Right renal pelvis (tissue), 4 donors: ENCODE results near the gene MUC20. TPM values are rescaled to one million over a fixed set of nuclear protein-coding genes. Genes with fewer than 3 reads are reported as not detected.
"Not testable (repeated sequence)": the region's sequence is repeated elsewhere in the genome, so short reads cannot be mapped to it uniquely, and the experiment has no call there.

ENCODE experiments used
- DNase-seq, 4 donors: peaks; one replicate each; pipeline ENCODE4 v3.0.0-alpha.2; 2013; ENCODE audit warnings: low read depth in 4 of 4, low spot score in 3 of 4, missing footprints in 1 of 4
- polyA plus RNA-seq, 4 donors: library from polyadenylated mRNA; unstranded; fragments of 120-200 nt; gene quantifications; one replicate each; pipeline ENCODE4 v1.2.1, GENCODE V29; 2013; ENCODE audit not compliant: insufficient read length in 4 of 4

MUC20 gene
- polyA plus RNA-seq, 4 donors = 18.3 to 31.5 (median 26.2) TPM

DNA sequence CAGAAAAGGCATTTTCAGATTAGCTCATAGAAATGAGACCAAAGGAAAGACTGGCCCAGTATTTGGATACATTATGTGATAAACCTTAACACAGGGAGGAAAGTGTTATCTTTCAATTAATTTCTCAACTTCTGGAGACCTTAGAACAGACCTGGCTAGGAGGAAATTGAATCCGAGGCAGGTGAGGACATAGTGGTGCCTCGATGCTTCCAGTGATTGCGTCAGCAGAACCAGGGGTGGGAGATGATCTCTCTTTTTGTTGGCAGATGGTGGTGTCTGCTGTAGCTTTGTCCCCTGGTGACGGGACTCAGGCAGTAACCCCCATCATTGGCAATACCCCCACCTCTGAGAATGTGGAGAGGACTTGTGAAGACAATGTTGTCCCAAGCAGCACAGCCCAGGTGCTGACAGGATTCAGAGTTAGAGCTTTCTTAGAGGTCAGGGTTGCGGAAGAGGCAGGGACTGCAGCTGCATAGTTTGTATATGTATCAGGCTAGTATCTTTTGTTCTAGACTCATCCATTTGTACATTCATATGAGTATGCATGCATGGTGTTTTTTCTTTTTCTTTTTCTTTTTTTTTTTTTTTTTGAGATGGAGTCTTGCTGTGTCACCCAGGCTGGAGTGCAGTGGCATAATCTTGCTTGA is 27.9 kb upstream of the MUC20 start:
- no peak for DNase-seq

DNA sequence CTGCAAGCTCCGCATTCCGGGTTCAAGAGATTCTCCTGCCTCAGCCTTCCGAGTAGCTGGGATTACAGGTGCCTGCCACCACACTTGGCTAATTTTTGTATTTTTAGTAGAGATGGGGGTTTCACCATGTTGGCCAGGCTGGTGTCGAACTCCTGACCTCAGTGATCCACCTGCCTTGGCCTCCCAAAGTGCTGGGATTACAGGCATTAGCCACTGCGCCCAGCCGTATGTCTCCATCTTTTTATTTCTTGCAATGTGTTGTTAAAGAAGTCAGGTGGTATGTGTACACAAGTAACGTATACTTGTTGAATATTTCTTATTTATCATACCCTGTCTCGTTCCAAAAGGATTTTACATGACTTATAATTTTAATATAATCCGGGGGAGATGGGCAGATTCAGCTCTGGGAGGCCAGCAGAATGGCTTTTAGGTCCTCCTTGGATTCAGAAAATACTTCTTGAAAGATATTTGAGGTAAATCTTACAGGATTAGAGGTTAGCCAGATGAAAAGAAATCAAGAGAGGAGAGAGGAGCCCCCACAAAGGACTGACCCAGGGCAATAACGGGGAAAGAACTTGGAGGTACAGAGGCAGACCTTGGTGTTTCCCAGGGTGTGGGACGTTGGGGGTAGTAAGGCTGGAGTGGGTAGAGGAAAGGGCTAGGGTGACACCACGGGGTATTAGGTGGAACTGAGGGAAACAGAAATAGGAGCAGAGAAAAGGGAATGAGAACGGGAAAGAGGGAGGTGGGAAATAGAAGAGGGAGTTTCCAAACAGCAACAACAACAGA is 27.2 kb upstream of the MUC20 start:
- DNase-seq = no peak

DNA sequence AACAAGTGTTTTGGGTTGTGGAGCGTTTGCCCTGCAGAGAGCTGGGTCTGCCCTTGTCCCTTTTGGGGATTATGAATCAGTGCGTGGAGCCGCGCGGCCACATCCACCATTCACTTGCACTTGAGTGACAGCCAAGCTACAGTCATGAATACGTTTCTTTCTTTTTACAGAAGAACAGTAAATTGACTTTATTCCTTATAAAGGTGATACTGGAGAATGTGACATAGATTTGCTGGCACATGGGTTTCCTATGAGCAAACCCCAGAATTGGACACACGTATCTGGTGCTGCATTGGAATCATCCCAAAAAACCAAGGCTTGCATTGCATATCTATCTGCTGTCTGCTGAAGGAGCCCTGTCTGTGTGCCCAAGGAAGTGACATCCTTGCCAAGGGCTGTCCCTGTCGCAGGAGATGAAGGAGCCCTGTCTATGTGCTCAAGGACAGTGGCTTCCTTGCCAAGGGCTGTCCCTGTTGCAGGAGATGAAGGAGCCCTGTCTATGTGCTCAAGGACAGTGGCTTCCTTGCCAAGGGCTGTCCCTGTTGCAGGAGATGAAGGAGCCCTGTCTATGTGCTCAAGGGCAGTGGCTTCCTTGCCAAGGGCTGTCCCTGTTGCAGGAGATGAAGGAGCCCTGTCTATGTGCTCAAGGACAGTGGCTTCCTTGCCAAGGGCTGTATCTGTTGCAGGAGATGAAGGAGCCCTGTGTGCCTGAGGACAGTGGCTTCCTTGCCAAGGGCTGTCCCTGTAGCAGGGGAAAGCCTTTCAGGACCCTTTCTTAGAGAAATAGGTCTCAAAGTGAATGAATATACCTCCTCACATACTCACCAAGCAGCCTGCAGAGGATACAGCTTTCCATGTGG is 26.3 kb upstream of the MUC20 start:
- not testable (repeated sequence) for DNase-seq

DNA sequence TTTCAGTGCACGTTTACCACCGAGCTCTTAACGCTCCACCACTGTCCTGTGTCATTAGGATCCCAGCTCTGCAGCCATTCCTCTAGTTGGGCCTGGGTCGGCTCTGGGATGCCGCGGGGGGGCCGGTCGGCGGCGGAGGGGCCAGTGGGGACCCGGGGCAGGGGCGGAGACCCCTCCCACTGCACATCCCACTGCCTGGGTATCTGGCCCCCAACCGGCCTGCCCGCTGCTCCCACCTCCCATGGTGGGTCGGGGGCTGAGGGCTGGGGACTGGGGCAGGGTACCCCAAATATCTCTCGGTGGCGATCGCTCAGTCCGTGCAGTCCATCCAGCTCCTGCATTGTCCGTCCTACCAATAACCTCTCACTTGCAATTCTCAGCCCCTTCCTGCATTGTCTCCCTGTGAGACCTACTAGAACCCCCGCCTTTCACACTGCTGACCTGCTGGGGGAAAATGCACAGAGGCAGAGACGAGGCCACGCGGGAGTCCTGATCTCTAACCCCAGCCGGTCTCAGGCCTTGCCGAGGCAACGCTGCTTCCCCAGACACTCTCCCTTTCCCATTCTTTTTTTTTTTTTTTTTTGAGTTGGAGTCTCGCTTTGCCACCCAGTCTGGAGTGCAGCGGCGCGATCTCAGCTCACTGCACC is 24.0 kb upstream of the MUC20 start:
- DNase-seq = no peak

DNA sequence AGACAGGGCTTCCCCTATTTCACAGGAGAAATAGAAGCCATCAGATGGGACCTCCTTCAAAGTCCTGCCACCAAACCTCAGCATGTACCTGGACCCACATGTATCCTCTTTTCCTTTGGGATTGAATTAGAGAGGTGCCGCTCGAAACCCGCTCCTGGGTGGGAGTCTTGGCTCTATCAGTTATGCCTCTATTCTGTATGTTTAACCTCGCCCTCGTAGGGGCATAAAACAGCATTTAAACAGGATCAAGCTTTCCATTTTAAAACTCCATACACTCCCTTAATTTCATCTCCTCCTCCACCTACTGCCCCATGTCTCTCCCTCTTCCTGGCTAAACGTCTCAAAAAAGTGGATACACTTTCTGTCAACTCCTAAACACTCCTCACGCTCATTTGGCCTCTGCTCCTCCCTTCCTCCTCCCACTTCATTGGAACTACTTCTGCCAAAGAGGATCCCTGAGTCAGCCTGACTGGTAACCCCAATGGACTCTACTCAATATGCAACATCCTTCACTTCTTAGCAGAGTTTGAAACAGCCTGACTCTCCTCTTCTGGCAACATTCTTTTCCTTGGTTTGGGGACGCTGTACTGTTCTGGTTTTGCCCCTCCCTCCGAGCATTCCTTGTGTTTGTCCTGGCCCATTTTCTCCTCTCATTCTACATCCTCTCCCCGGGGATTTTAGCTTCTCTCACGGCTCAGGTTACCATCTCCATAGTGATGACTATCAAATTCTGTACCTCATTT is 23.0 kb upstream of the MUC20 start:
- DNase-seq = no peak

DNA sequence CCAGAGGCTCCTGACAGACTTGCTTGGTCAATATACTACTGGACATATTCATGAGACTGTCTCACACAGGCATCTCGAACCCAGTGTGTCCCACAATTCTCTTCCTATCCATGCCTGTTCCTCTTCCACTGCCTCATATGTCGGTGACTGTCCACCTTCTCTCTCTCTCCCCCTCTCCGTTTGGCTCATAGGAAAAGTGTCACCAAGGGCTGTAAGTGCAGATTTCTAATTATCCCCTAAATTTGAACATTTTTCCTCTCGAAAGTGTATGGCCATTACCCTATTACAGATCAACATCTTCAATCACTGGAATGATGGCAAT is 22.5 kb upstream of the MUC20 start:
- no peak for DNase-seq

DNA sequence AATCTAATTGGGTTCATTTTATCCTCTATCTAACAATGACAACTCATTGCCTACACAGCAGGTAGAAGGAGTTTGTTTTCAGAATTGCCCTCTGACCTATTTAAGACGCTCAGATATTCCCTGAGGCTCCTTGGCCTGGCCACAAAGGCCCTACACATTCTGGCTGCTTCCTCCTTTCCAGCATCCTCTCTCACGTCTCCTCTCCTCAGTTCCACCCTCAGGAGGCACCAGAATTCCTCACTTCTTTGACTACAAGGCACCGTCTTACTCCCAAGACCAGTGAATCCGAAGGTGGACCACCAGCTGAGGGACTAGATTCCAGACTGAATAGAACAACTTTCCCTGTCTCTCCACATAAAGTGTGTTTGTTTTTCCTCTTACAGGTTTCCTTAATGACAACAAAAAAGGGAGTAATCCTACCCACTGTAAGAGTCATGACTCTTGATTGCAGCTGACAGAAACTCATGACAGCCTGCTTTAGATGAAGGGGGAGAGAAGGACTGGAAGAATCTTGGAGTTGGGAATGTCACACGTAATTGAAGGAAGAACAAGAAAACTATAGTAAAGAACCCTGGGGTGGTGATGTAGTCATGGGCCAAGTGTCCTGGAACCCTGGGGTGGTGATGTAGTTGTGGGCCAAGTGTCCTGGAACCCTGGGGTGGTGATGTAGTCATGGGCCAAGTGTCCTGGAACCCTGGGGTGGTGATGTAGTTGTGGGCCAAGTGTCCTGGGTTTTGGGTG is 22.0 kb upstream of the MUC20 start:
- no peak for DNase-seq

DNA sequence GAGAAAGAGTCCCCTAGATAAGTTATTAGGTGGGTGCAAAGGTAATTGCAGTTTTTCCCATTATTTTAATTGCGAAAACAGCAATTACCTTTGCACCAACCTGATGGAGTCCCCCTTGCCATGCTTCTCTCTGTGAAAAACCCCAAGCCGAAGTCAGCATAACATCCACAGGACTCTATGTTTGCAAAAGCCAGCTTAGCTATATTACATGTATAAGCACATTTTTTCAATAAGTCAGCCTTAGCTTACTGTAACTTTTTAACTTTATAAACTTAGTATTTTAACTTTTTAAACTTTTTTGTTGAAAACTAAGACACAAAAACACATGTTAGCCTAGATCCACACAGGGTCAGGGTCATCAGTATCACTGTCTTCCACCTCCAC is 21.4 kb upstream of the MUC20 start:
- no peak for DNase-seq

DNA sequence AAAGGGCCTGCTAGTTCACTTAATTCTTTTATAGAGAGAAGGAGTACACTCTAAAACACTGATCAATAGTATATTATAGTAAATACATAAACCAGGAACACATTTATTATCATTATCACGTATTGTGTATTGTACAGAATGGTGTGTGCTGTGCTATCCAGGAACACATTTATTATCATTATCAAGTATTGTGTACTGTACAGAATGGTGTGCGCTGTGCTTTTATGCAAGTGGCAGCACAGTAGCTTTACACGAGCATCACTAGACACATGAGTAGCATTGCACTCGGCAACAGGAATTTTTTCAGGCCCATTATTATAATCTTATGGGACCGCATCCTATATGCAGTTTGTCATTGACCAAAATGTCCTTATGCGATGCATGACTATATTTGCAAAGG is 20.9 kb upstream of the MUC20 start:
- DNase-seq = no peak

DNA sequence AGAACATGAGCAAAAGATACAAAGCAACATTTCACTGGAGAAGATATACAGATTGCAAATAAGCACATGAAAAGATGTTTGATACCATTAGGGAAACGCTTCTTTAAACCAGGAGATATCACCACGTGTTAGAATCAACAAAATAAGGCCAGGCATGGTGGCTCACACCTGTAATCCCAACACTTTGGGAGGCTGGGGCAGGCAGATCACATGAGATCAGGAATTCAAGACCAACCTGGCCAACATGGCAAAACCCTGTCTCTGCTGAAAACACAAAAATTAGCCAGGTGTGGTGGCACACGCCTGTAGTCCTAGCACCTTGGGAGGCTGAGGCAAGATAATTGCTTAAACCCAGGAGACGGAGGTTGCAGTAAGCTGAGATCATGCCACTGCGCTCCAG is 20.5 kb upstream of the MUC20 start:
- no peak for DNase-seq

DNA sequence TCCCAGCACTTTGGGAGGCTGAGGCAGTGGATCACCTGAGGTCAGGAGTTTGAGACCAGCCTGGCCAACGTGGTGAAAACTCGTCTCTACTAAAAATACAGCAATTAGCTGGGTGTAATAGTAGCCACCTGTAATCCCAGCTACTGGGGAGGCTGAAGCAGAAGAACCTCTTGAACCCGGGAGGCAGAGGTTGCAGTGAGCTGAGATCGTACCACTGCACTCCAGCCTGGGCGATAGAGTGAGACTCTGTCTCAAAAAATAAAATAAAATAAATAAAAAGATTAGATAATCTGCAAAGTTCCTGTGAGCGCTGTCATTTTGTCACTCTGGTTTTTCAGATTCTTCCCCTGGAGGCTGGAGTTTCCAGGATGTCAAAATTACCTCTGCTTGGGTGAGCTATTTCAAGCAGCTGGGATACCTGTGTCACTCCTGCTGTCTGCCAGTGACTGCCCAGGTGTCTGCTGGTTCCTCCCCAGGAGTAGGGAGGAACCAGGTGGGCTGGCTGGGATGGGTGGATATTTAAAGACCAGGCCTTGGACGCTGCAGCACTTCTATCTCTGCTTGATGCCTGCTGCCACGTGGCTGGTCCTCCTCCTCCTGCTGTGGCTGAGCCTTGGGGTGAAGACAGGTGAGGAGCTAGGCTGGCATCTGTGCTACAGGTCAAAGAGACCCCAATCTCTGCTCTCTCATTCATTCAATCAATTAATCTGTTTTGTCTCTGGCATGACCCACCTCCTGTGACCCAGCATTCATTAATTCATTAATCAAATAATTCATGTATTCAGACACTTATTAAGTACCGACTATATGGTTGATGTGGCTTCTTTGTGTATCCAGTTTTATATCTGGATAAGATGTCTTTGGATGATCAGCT is 19.5 kb upstream of the MUC20 start:
- DNase-seq = no peak

DNA sequence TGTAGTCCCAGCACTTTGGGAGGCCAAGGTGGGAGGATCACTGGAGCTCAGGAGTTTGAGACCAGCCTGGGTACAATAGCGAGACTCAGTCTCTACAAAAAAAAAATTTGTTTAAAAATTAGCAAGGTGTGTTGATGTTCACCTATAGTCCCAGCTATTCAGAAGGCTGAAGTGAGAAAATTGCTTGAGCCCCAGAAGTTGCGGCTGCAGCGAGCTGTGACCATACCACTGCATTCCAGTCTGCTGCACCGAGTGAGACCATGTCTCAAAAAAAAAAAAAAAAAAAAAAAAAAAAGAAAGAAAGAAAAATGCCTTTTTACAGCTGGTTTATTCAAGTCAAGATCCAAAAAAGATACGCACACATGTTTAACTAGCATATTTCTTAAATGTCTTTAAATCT is 17.0 kb upstream of the MUC20 start:
- no peak for DNase-seq

DNA sequence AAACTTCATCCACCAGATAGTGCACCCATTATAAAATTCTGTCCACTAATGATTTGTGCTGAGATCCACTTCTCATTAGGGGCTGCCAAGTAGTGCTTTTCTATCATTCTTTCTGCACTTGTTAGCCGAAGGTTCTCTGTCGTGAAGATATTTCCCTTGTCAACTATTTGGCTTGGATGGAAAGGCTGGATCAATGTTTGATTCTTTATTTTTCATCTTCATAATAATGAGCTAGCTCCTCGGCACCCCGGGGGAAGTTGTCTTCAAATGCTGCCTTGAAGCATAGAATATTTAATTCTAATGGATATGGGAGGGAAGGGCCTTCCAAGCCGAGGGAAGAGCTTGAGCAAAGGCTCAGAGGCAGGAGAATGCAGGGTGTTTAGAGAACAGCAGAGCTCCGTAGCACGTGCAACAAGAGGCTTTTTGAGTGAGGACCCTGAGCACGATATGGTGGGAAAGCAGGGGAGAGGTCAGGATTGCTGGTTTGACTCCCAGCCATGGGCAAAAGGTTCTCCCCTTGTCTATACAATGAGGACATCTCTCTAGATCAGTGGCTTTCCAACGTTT is 16.3 kb upstream of the MUC20 start:
- no peak for DNase-seq

DNA sequence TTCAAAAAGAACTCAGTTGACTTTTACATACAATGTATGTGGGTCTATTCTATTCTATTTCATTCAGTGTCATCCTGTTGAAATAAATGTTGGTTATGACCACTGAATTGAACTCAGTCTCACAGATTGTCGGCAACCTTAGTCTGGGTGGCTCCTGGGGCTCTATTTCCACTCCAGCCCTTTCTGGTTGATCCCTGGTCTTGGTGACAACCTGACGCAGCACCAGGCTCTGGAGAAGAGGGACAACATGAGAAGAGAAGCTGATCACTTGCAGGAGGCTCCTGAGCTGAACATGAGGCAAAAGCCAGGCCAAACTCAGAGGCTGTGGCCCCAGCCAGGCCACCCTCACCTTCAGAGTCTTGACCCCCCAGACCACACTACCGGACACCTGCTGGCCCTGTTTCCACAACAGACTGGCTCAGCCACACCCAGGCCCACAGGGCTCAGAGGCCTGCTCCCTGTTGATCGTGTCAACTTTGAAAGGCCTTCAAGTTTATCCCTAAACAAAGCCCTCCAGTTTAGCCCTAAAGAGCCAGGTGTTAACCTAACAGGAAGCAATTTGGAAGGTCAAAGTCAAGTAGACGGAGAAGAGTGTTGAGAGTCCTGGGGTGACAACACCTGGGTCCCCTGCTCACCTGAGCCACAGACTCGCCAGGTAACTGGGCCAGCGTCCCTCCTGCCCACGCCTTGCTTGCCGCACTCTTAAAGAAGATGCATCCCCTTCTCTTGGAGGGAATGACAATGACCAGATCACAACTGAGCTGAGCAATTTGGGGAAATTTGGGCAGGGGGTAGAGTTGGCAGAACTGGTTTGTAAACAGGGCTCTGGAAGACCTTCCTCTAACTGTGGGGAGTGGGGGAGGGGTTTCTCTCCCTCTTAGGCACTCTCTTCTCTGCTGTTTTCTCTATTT is 15.4 kb upstream of the MUC20 start:
- no peak for DNase-seq

DNA sequence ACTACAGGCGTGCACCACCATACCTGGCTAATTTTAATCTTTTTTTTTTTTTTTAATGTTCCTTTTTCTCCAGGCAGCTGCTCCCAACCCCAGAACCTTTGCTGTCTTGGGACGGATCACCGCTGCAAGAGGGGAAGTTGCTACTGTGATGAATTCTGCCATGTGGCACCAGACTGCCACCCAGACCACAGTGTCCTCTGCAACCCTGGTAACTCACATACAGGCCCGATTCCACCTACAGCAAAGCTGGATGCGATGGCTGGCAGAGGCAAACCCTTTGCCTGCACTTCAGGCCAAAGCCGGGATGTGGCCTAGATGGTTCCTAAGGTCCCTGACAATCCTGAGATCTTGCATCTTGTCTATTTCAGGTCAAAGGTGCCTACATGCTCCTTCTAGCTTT is 12.7 kb upstream of the MUC20 start:
- DNase-seq = no peak

DNA sequence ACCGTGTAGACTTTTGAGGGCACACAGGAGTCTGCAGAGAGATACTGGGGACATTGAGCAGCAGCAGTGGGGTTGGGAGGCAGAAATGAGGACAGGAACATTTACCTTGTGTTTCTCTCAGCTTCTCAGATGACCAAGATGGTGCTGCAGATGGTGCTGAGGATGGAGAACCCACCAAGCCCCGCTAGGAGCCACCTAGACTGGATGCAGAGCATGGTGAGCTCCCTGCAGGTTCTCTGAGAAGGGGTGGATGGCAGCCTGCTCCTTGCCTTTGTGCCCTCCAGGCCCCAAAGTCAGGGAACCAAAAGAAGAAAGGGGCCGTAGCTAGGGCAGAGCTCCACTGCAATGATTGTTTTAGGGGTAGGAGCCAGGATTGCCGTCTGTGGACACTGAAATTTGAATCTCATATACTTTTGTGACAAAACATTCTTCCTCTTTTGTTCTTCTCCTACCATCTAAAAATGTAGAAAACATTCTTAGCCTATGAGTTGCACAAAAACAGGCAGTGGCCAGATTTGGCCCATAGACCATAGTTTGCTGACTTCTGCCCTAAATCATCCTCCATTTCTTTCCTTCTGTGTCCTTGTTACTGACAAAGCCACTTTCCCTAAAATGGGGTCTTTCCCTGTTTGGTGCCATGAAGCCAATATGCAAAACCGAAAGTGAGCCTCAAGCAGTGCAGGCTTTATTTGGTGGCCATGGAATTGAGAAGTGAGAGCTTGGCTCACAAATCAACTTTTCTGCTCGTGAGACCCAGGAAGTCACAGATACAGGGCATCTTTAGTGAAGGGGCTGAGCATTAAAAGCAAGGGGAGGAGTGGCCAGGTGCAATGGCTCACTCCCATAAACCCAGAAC is 11.9 kb upstream of the MUC20 start:
- no peak for DNase-seq

DNA sequence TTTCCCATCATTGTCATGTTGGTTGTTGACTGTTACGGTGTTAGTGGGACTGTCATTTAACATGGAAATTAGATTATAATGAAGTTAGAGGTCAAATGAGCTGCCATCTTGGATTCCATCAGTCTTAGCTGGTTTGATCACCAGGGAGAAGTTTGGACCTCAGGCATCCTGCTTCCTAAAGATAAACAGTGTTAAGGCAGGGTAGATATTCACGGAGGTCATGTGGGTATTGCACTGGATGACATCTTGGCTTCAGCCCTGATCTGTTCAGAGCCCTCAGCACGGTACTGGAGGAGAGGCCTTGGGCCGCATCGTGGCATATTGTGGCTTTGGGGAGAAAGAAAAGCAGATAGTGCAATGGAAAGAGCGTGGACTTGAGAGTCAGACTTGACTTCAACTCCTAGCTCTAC is 11.1 kb upstream of the MUC20 start:
- no peak for DNase-seq
